H9 (cell line): Measurements from ENCODE around the gene LCMT1. TPM values are rescaled to one million over a fixed set of nuclear protein-coding genes. Genes with fewer than 3 reads are reported as not detected.

ENCODE experiments used
- DNase-seq: peaks from one replicate; pipeline ENCODE4 v3.0.0-alpha.2; 2017
- H2AFZ ChIP-seq: one replicate; pipeline ENCODE4 v1.6.1; 2013; ENCODE audit warnings: mild to moderate bottlenecking, low read length, control low read depth, moderate library complexity
- H2AK5ac ChIP-seq: 2 replicates; pipeline ENCODE4 v1.6.1; 2013; ENCODE audit warnings: low read length, control low read depth, mixed read lengths; ENCODE audit not compliant: insufficient read length
- H2BK120ac ChIP-seq: one replicate; pipeline ENCODE4 v1.6.1; 2013; ENCODE audit warnings: low read depth, mild to moderate bottlenecking, low read length, control low read depth, inconsistent platforms; ENCODE audit not compliant: poor library complexity, severe bottlenecking
- H2BK12ac ChIP-seq: 2 replicates; pipeline ENCODE4 v1.6.1; 2013; ENCODE audit warnings: low read length, control low read depth, mixed read lengths, low read depth; ENCODE audit not compliant: insufficient read length
- H2BK15ac ChIP-seq: 2 replicates; pipeline ENCODE4 v1.6.1; 2013; ENCODE audit warnings: low read depth, low read length, control low read depth
- H2BK20ac ChIP-seq: one replicate; pipeline ENCODE4 v1.6.1; 2013; ENCODE audit warnings: low read depth, mild to moderate bottlenecking, low read length, control low read depth, inconsistent platforms; ENCODE audit not compliant: poor library complexity, severe bottlenecking
- H2BK5ac ChIP-seq: 2 replicates; pipeline ENCODE4 v1.6.1; 2013; ENCODE audit warnings: low read length, control low read depth, mixed read lengths; ENCODE audit not compliant: insufficient read length
- H3K14ac ChIP-seq: 2 replicates; pipeline ENCODE4 v1.6.1; 2013; ENCODE audit warnings: low read length, control low read depth; ENCODE audit not compliant: insufficient read depth
- H3K18ac ChIP-seq: 2 replicates; pipeline ENCODE4 v1.6.1; 2013; ENCODE audit warnings: low read depth, mild to moderate bottlenecking, mixed read lengths, low read length, control low read depth; ENCODE audit not compliant: insufficient read length
- H3K23ac ChIP-seq: 2 replicates; pipeline ENCODE4 v1.6.1; 2013; ENCODE audit warnings: low read length, control low read depth, mixed read lengths, low read depth; ENCODE audit not compliant: insufficient read length
- H3K23me2 ChIP-seq: 2 replicates; pipeline ENCODE4 v1.6.1; 2013; ENCODE audit warnings: low read depth, mild to moderate bottlenecking, mixed read lengths, low read length, control low read depth; ENCODE audit not compliant: insufficient read length, poor library complexity, severe bottlenecking
- H3K27ac ChIP-seq: 2 replicates; pipeline ENCODE4 v1.5.1; 2013; ENCODE audit warnings: low read length, control low read depth, mixed read lengths, low read depth; ENCODE audit not compliant: insufficient read length
- H3K27me3 ChIP-seq: 2 replicates; pipeline ENCODE4 v1.6.1; 2013; ENCODE audit warnings: low read length, control low read depth, inconsistent platforms; ENCODE audit not compliant: insufficient read depth
- H3K4ac ChIP-seq: 2 replicates; pipeline ENCODE4 v1.6.1; 2013; ENCODE audit warnings: low read depth, mild to moderate bottlenecking, control low read depth, inconsistent platforms, low read length, moderate library complexity
- H3K4me1 ChIP-seq: 2 replicates; pipeline ENCODE4 v1.6.1; 2013; ENCODE audit warnings: low read length, control low read depth, inconsistent platforms; ENCODE audit not compliant: insufficient read depth
- H3K4me2 ChIP-seq: 2 replicates; pipeline ENCODE4 v1.6.1; 2013; ENCODE audit warnings: low read length, control low read depth, mixed read lengths; ENCODE audit not compliant: insufficient read length, insufficient read depth
- H3K56ac ChIP-seq: 2 replicates; pipeline ENCODE4 v1.6.1; 2013; ENCODE audit warnings: low read depth, mild to moderate bottlenecking, mixed read lengths, low read length, control low read depth; ENCODE audit not compliant: insufficient read length
- H3K79me1 ChIP-seq: 2 replicates; pipeline ENCODE4 v1.6.1; 2013; ENCODE audit warnings: low read depth, mild to moderate bottlenecking, moderate library complexity, low read length, control low read depth, inconsistent platforms; ENCODE audit not compliant: insufficient read depth, poor library complexity, severe bottlenecking
- H3K79me2 ChIP-seq: 2 replicates; pipeline ENCODE4 v1.6.1; 2013; ENCODE audit warnings: low read length, control low read depth, inconsistent platforms; ENCODE audit not compliant: insufficient read depth
- H3K9ac ChIP-seq: 2 replicates; pipeline ENCODE4 v1.6.1; 2013; ENCODE audit warnings: low read length, control low read depth, mixed read lengths; ENCODE audit not compliant: insufficient read length; ENCODE audit errors: extremely low read depth
- H3K9me3 ChIP-seq: one replicate; pipeline ENCODE4 v1.6.1; 2013; ENCODE audit warnings: low read depth, low read length, inconsistent platforms; ENCODE audit not compliant: control insufficient read depth
- H3T11ph ChIP-seq: one replicate; pipeline ENCODE4 v1.6.1; 2013; ENCODE audit warnings: mild to moderate bottlenecking, low read length, control low read depth, inconsistent platforms
- H4K20me1 ChIP-seq: one replicate; pipeline ENCODE4 v1.6.1; 2013; ENCODE audit not compliant: control insufficient read depth, insufficient read length, insufficient read depth
- H4K5ac ChIP-seq: 2 replicates; pipeline ENCODE4 v1.6.1; 2013; ENCODE audit warnings: low read depth, mild to moderate bottlenecking, mixed read lengths, low read length, control low read depth; ENCODE audit not compliant: insufficient read length
- H4K8ac ChIP-seq: replicated peaks from 2 replicates; pipeline ENCODE4 v1.6.1; 2013; ENCODE audit warnings: low read length, control low read depth, mixed read lengths, low read depth; ENCODE audit not compliant: insufficient read length
- H4K91ac ChIP-seq: 2 replicates; pipeline ENCODE4 v1.6.1; 2013; ENCODE audit warnings: low read depth, mild to moderate bottlenecking, moderate library complexity, mixed read lengths, low read length, control low read depth; ENCODE audit not compliant: insufficient read length
- H3K27ac Mint-ChIP-seq, 3 experiments: 2 replicates in 2 of 3; 3 replicates in 1 of 3; pipeline ENCODE4 v1.8.0; 2020 to 2021; ENCODE audit warnings: mixed read lengths in 3 of 3, mild to moderate bottlenecking in 1 of 3, moderate library complexity in 1 of 3
- H3K27me3 Mint-ChIP-seq: 2 replicates; pipeline ENCODE4 v1.8.0; 2021; ENCODE audit warnings: low read depth, mild to moderate bottlenecking, moderate library complexity, mixed read lengths
- H3K36me3 Mint-ChIP-seq, 3 experiments: 2 replicates in 2 of 3; 3 replicates in 1 of 3; pipeline ENCODE4 v1.8.0; 2020 to 2021; ENCODE audit warnings: low read depth in 3 of 3, mixed read lengths in 3 of 3; ENCODE audit not compliant: insufficient read depth in 1 of 3
- H3K4me1 Mint-ChIP-seq, 2 experiments: 2 replicates each; pipeline ENCODE4 v1.8.0; 2020; ENCODE audit warnings: mixed read lengths in 2 of 2
- H3K4me3 Mint-ChIP-seq, 2 experiments: 2 replicates in 1 of 2; 3 replicates in 1 of 2; pipeline ENCODE4 v1.8.0; 2020 to 2021; ENCODE audit warnings: mild to moderate bottlenecking in 2 of 2, mixed read lengths in 2 of 2, moderate library complexity in 1 of 2
- H3K9me3 Mint-ChIP-seq, 2 experiments: 2 replicates in 1 of 2; 3 replicates in 1 of 2; pipeline ENCODE4 v1.8.0; 2020; ENCODE audit warnings: mild to moderate bottlenecking in 2 of 2, mixed read lengths in 2 of 2, moderate library complexity in 1 of 2
- CTCF ChIP-seq: fragments of 200-600 bp; sonication (generic); conservative IDR thresholded peaks from 3 replicates; pipeline ENCODE4 v1.8.0; 2021; ENCODE audit warnings: antibody characterized with exemption, mild to moderate bottlenecking
- WGBS: extraction: QIAGEN DNeasy Blood & Tissue Kit; methylation state at CpG from one replicate; pipeline ENCODE4 v1.1.7; 2013; ENCODE audit warnings: missing lambda C conversion rate, low lambda C conversion rate, mixed read lengths; ENCODE audit not compliant: insufficient read length; ENCODE audit errors: extremely low coverage; 5-methylcytosine and 5-hydroxymethylcytosine counted together
- total RNA-seq: library from RNA; stranded (reverse); gene quantifications from 2 replicates; pipeline ENCODE4 v1.2.1, GENCODE V29; 2021

LCMT1 gene
- total RNA-seq, 1 experiment from 2014 or later, result 81.2 TPM

DNA sequence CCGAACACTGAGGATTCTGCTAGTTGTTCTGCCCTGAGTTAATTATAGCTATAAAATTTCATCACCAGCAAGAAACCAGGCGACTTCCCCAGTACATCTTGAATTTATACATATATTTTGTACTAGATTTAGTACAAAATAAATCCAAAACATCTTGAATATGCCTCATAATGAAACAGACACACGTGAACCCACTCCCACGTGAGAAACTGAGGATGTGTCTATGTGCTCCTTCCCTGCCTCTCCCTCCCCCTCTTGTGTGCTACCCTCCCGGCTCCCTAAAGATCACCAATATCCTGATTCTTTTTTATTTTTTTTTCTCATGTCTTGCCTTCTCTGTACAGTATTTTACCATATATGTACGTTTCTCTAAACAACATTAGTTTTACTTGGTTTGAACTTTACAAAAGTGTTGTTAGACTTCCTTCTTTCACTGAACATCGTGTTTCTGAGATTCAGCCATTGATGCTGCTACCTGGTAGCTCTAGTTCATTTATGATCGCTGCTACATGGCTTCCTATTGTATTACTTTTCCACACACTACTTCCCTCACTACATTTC lies 1.1 kb upstream of the LCMT1 start:
- peak overlapping the region in 1 of 3 experiments; percentile 24; a peak in 1 of 7 replicates for H3K27ac Mint-ChIP-seq
- WGBS, result 100% methylated on average over 1 of the region's 8 CpGs
- H3K79me2 ChIP-seq, result peaks cover 25% of the 10 kb centered on the region

More for the DNA sequence above, 1.1 kb upstream of the LCMT1 start:
- Histone ChIP-seq H4K20me1 (no peaks in the 10 kb centered on the region), H3K56ac (no peak overlapping the region), H3T11ph (no peak overlapping the region), H4K8ac (no peak overlapping the region), H2BK5ac (no peak overlapping the region), H3K79me1 (peaks cover 4% of the 10 kb centered on the region), H3K4me2 (peak overlapping the region; percentile 61), H3K23ac (no peak overlapping the region), H3K27me3 (no peaks in the 10 kb centered on the region), H2AK5ac (no peak overlapping the region), H2BK20ac (no peak overlapping the region), H3K9ac (peak overlapping the region; percentile 77), H2BK120ac (no peak overlapping the region), H4K91ac (no peak overlapping the region), H3K14ac (no peak overlapping the region), H3K23me2 (peaks cover 15% of the 10 kb centered on the region), H2BK12ac (no peak overlapping the region), H3K4me1 (peaks cover 4% of the 10 kb centered on the region; the same call in 1 of the 2 replicates), H3K9me3 (no peaks in the 10 kb centered on the region), H2AFZ (peak overlapping the region; percentile 60), H3K18ac (no peak overlapping the region), H4K5ac (no peak overlapping the region), H2BK15ac (no peak overlapping the region), H3K4ac (no peak overlapping the region), H3K27ac (no peak overlapping the region)
- Mint-ChIP-seq H3K27me3 (peaks cover 2% of the 10 kb centered on the region), H3K9me3 (no peaks in the 10 kb centered on the region), H3K4me3 (peak overlapping the region; percentile 89 to 94), H3K36me3 (peaks cover 0 to 17% (median 8%) of the 10 kb centered on the region in 3 experiments; a peak in 5 of 7 replicates), H3K4me1 (peaks cover 17 to 29% of the 10 kb centered on the region in 2 experiments)
- DNase-seq, result no peak
- no peak for TF ChIP-seq CTCF
